GM10248 (cell line): ENCODE results near the gene SETD2.

Source experiments
- CTCF ChIA-PET: fragments of 300-600 bp; sonication (Branson Sonifier 250); formaldehyde crosslinking; extraction: SDS; loops from one replicate; lab custom pipeline; 2021; ENCODE audit warnings: antibody characterized with exemption; lab: Yijun Ruan, JAX
- POLR2A ChIA-PET: fragments of 350-650 bp; sonication (Branson Sonifier 250); formaldehyde crosslinking; extraction: SDS; loops from one replicate; lab custom pipeline; 2020; ENCODE audit warnings: antibody characterized with exemption; lab: Yijun Ruan, JAX
- DNase-seq: peaks from one replicate; pipeline ENCODE4 v3.0.0; 2012; ENCODE audit errors: extremely low spot score
- CTCF ChIP-seq: IDR thresholded peaks from 2 replicates; pipeline ENCODE4 v1.5.1; 2012; ENCODE audit warnings: mild to moderate bottlenecking, low read depth; ENCODE audit errors: extremely low read depth, missing control alignments, control extremely low read depth

Gene SETD2

GRCh38 chr3:47006145-47006651 is 157.7 kb downstream of the SETD2 start:
- no peak for TF ChIP-seq CTCF
- POLR2A ChIA-PET = no interaction called here
- CTCF ChIA-PET = interaction anchor here (1.0 to 1.9 kb wide), 5 partner anchors 26 to 244 kb away, joined by 3 to 6 read pairs (median 3); partner anchors contain the start of gene NBEAL2
- no peak for DNase-seq

GRCh38 chr3:47005212-47006144 is 158.4 kb downstream of the SETD2 start:
- ChIA-PET CTCF (interaction anchor here (1.0 to 1.4 kb wide), 3 partner anchors 75 to 245 kb away, joined by 3 read pairs; no protein-coding TSS in a partner anchor), POLR2A (no interaction called here)
- no peak for TF ChIP-seq CTCF
- DNase-seq = no peak

- CTCF ChIA-PET = interaction anchor here (1.1 to 1.4 kb wide), 2 partner anchors 246 to 318 kb away, joined by 3 read pairs; no protein-coding TSS in a partner anchor
Observed at GRCh38 chr3:47004369-47005211, 159.3 kb downstream of the SETD2 start.

GRCh38 chr3:47003461-47004368 is 160.2 kb downstream of the SETD2 start:
- no peak for TF ChIP-seq CTCF
- CTCF ChIA-PET = interaction anchor here (0.8 to 1.1 kb wide), 2 partner anchors 11 to 318 kb away, joined by 3 read pairs; no protein-coding TSS in a partner anchor

More at GRCh38 chr3:47004369-47005211, 159.3 kb downstream of the SETD2 start:
- POLR2A ChIA-PET = no interaction called here
- no peak for DNase-seq
- no peak for TF ChIP-seq CTCF

GRCh38 chr3:47003056-47003410 is 160.9 kb downstream of the SETD2 start:
- CTCF ChIA-PET = interaction anchor here (0.8 to 1.1 kb wide), 2 partner anchors 10 to 319 kb away, joined by 3 read pairs; no protein-coding TSS in a partner anchor
- no peak for TF ChIP-seq CTCF
- no peak for DNase-seq
- POLR2A ChIA-PET = no interaction called here

More at GRCh38 chr3:47003461-47004368, 160.2 kb downstream of the SETD2 start:
- POLR2A ChIA-PET = no interaction called here
- no peak for DNase-seq
